Vagina (tissue), 2 donors: ENCODE results near the gene ZBTB7A. TPM values are rescaled to one million over a fixed set of nuclear protein-coding genes. Genes with fewer than 3 reads are reported as not detected.

Experiments used
- DNase-seq, 2 donors: peaks; one replicate each; pipeline ENCODE4 v3.0.0-alpha.2; 2017; ENCODE audit errors: extremely low spot score in 2 of 2
- H3K27ac ChIP-seq: fragments of 200-600 bp; sonication (generic); one replicate; pipeline ENCODE4 v1.5.1; 2019
- H3K27me3 ChIP-seq: fragments of 200-600 bp; sonication (generic); one replicate; pipeline ENCODE4 v1.5.1; 2019
- H3K36me3 ChIP-seq, 2 donors: fragments of 200-600 bp; sonication (generic); one replicate each; pipeline ENCODE4 v1.5.1; 2017 to 2019
- H3K4me1 ChIP-seq: fragments of 200-600 bp; sonication (generic); one replicate; pipeline ENCODE4 v1.5.1; 2019
- H3K4me3 ChIP-seq, 2 donors: fragments of 200-600 bp; sonication (generic); 1 replicate in 1 of 2; 2 replicates in 1 of 2; pipeline ENCODE4 v1.5.1; 2016 to 2019
- H3K9me3 ChIP-seq: fragments of 200-600 bp; sonication (generic); one replicate; pipeline ENCODE4 v1.5.1; 2019
- CTCF ChIP-seq, 3 experiments: fragments of 450-650 bp in 2 of 3; fragments of 200-600 bp in 1 of 3; sonication (generic) in 1 of 3; IDR thresholded peaks; one replicate each; pipeline ENCODE4 v1.5.1; 2017 to 2019; ENCODE audit warnings: antibody characterized with exemption in 3 of 3, mild to moderate bottlenecking in 2 of 3, moderate library complexity in 2 of 3
- POLR2A ChIP-seq, 2 donors: fragments of 450-650 bp; IDR thresholded peaks; one replicate each; pipeline ENCODE4 v1.6.1; 2017; ENCODE audit warnings: antibody characterized with exemption in 2 of 2, mild to moderate bottlenecking in 2 of 2, moderate library complexity in 2 of 2
- POLR2AphosphoS5 ChIP-seq, 2 donors: sonication (generic); formaldehyde crosslinking; IDR thresholded peaks; one replicate each; pipeline ENCODE4 v1.9.0; 2017; ENCODE audit warnings: antibody characterized with exemption in 2 of 2, mild to moderate bottlenecking in 2 of 2, low read depth in 1 of 2; ENCODE audit not compliant: insufficient read depth in 1 of 2
- intact Hi-C: fragments of 100-400 bp; cut with DNase I; formaldehyde crosslinking; loops from one replicate; pipeline ENCODE4 v1.15.1; 2023
- total RNA-seq: library from RNA; depleted of rRNA; stranded (reverse); fragments of >200 nt; gene quantifications from one replicate; pipeline ENCODE4 v1.2.3, GENCODE V29; 2016

The ZBTB7A gene
- total RNA-seq, 1 donor from 2014 or later: 60.6 TPM

GRCh38 chr19:4096049-4096892 is 29.6 kb upstream of the ZBTB7A start:
- Histone ChIP-seq H3K9me3 (no peaks in the 10 kb centered on the region), H3K27ac (peak overlapping the region; percentile 33), H3K36me3 (peaks cover 0 to 53% of the 10 kb centered on the region in 2 donors), H3K4me3 (no peak overlapping the region), H3K4me1 (peaks cover 19% of the 10 kb centered on the region), H3K27me3 (no peaks in the 10 kb centered on the region)
- DNase-seq: no peak
- TF ChIP-seq CTCF (IDR thresholded peaks at IDR 0.05): no peak
- no peak for TF ChIP-seq POLR2A (IDR thresholded peaks at IDR 0.05)
- TF ChIP-seq POLR2AphosphoS5 (IDR thresholded peaks at IDR 0.05; ENCODE audit: insufficient read depth in 1 of 2, low read depth in 1 of 2): no peak
- intact Hi-C loops: no loop called here

GRCh38 chr19:4095488-4095844 is 28.8 kb upstream of the ZBTB7A start:
- Histone ChIP-seq H3K9me3 (no peaks in the 10 kb centered on the region), H3K27ac (peak overlapping the region; percentile 33), H3K36me3 (peaks cover 0 to 46% of the 10 kb centered on the region in 2 donors), H3K4me1 (peaks cover 19% of the 10 kb centered on the region), H3K4me3 (no peak overlapping the region), H3K27me3 (no peaks in the 10 kb centered on the region)
- intact Hi-C loops: no loop called here
- TF ChIP-seq CTCF (IDR thresholded peaks at IDR 0.05) (no peak), POLR2A (IDR thresholded peaks at IDR 0.05) (no peak), POLR2AphosphoS5 (IDR thresholded peaks at IDR 0.05; ENCODE audit: insufficient read depth in 1 of 2, low read depth in 1 of 2) (no peak)
- DNase-seq: no peak

GRCh38 chr19:4094761-4095487 is 28.2 kb upstream of the ZBTB7A start:
- Histone ChIP-seq H3K4me1 (peaks cover 19% of the 10 kb centered on the region), H3K4me3 (no peak overlapping the region), H3K9me3 (no peaks in the 10 kb centered on the region), H3K36me3 (peaks cover 0 to 48% of the 10 kb centered on the region in 2 donors), H3K27me3 (no peaks in the 10 kb centered on the region), H3K27ac (peak overlapping the region; percentile 6)
- intact Hi-C loops: no loop called here
- TF ChIP-seq CTCF (IDR thresholded peaks at IDR 0.05): no peak
- TF ChIP-seq POLR2AphosphoS5 (IDR thresholded peaks at IDR 0.05; ENCODE audit: insufficient read depth in 1 of 2, low read depth in 1 of 2): peak in 1 of 2 donors; percentile 34
- no peak for DNase-seq

- H3K36me3 ChIP-seq: peaks cover 0 to 49% of the 10 kb centered on the region in 2 donors
These were observed 27.6 kb upstream of the ZBTB7A start for GRCh38 chr19:4094291-4094690.

More at GRCh38 chr19:4094291-4094690, 27.6 kb upstream of the ZBTB7A start:
- Histone ChIP-seq H3K4me3 (no peak overlapping the region), H3K27ac (peak overlapping the region; percentile 6), H3K27me3 (no peaks in the 10 kb centered on the region), H3K4me1 (peaks cover 19% of the 10 kb centered on the region), H3K9me3 (no peaks in the 10 kb centered on the region)
- TF ChIP-seq POLR2AphosphoS5 (IDR thresholded peaks at IDR 0.05; ENCODE audit: insufficient read depth in 1 of 2, low read depth in 1 of 2): no peak
- no peak for TF ChIP-seq CTCF (IDR thresholded peaks at IDR 0.05)
- intact Hi-C loops: no loop called here
- no peak for DNase-seq
